ENCODE results near the gene CFAP221. TPM values are rescaled to one million over a fixed set of nuclear protein-coding genes. Genes with fewer than 3 reads are reported as not detected.

The CFAP221 gene
- total and polyA plus RNA-seq, 10 of the 15 experiments (the other 5 are each of a cell fraction or from before 2014, with no cell fraction given) = not detected

DNA sequence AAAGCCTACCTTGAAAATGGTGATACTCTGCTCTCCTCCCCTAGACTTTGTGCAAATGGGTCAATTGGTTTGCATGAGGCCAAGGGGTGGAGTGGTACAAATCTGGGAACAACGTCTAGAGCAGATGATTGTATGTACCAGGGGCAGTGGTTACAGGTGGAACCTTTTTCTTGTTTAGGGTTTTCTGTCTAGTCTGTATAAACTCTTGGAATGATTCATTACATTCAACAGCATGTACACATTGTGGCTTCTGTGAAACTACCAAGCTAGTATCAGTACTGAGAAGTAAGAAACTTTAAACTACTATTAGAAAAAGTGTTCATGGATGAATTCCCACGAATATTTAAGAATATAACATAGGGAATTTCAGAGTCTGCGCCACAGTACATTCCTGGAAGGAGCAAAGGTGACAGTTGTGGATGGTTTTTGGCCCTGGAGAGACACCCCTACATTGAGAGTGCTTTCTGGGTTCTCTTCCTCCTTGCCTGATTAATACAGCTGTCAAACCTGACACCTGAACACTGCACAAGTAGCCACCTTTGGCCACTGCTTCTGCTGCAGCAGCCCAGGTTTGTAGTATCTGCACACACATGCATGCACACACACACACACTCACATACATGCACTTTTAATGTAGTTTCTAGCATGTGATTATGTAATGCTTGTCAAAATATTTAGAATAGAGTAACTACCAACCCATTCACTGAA is 30.0 kb downstream of the CFAP221 start:
- FAIRE-seq = peak; percentile 41
- peaks cover 0 to 11% of the 10 kb centered on the region in 2 experiments; a peak in 2 of 4 replicates for H3K27me3 ChIP-seq (replicated peaks in 1 of 2; ENCODE audit: control insufficient read depth in 2 of 2, insufficient read depth in 2 of 2, low read length in 1 of 2)
- H3K27ac ChIP-seq (ENCODE audit: control insufficient read depth, insufficient read depth) = no peak overlapping the region
- CTCF ChIA-PET = interaction anchor here (0.5 to 1.7 kb wide), 2 partner anchors 9 to 56 kb away, joined by 3 to 4 read pairs; no protein-coding TSS in a partner anchor
- POLR2A ChIA-PET = no interaction called here
- peaks cover 4% of the 10 kb centered on the region for H3K4me1 ChIP-seq (ENCODE audit: control insufficient read depth, insufficient read depth, low read length)
- 2% methylated on average over 3 of the region's 3 CpGs for WGBS (ENCODE audit: insufficient coverage, insufficient replicate concordance, low lambda C conversion rate, missing lambda C conversion rate)
- H3K4me2 ChIP-seq (ENCODE audit: control insufficient read depth, insufficient read depth) = no peak overlapping the region
- SMC1A ChIA-PET (ENCODE audit: uncharacterized antibody, unreplicated experiment) = interaction anchor here (1.3 kb wide), 1 partner anchor 11 kb away, joined by 4 read pairs; no protein-coding TSS in a partner anchor
- no peak overlapping the region for H2AFZ ChIP-seq (ENCODE audit: control insufficient read depth, low read depth, low read length)
- in situ Hi-C loops (cut with MboI) = no loop called here
- RAD21 ChIA-PET (ENCODE audit: unreplicated experiment) = no interaction called here
- no peaks in the 10 kb centered on the region for H3K36me3 ChIP-seq (ENCODE audit: control insufficient read depth in 2 of 2, insufficient read depth in 2 of 2, low read length in 1 of 2)
- no peaks in the 10 kb centered on the region; the same call in 1 of the 3 replicates for H3K9me3 ChIP-seq (replicated peaks; ENCODE audit: control insufficient read depth, insufficient read depth, low read length)
- no peak overlapping the region for H3K4me3 ChIP-seq
- no TSS peak for BruUV-seq (replicated peaks)
- peak; percentile 98 for ATAC-seq
- peak; percentile 21 for DNase-seq (ENCODE audit: low read depth, low spot score)
- no peak overlapping the region for H3K9ac ChIP-seq (ENCODE audit: control insufficient read depth, insufficient read depth, low read length)
- no peaks in the 10 kb centered on the region; the same call in 1 of the 2 replicates for H4K20me1 ChIP-seq (ENCODE audit: control insufficient read depth, insufficient read depth)
- intact Hi-C loops (cut with micrococcal nuclease; ENCODE audit: unreplicated experiment) = no loop called here
- no peaks in the 10 kb centered on the region for H3K79me2 ChIP-seq (ENCODE audit: control insufficient read depth, insufficient read depth, low read length)
- peak; percentile 52 for TF ChIP-seq CREM (IDR thresholded peaks at IDR 0.05; ENCODE audit: low read depth)
- peak; percentile 51; the same call in 1 of the 2 replicates for TF ChIP-seq BCL11A (IDR thresholded peaks at IDR 0.05; ENCODE audit: low read depth, low read length)
- peak; percentile 59; the same call in 1 of the 2 replicates for TF ChIP-seq ZBED1 (IDR thresholded peaks at IDR 0.05; ENCODE audit: borderline replicate concordance)
- TF ChIP-seq, protein P1, sequence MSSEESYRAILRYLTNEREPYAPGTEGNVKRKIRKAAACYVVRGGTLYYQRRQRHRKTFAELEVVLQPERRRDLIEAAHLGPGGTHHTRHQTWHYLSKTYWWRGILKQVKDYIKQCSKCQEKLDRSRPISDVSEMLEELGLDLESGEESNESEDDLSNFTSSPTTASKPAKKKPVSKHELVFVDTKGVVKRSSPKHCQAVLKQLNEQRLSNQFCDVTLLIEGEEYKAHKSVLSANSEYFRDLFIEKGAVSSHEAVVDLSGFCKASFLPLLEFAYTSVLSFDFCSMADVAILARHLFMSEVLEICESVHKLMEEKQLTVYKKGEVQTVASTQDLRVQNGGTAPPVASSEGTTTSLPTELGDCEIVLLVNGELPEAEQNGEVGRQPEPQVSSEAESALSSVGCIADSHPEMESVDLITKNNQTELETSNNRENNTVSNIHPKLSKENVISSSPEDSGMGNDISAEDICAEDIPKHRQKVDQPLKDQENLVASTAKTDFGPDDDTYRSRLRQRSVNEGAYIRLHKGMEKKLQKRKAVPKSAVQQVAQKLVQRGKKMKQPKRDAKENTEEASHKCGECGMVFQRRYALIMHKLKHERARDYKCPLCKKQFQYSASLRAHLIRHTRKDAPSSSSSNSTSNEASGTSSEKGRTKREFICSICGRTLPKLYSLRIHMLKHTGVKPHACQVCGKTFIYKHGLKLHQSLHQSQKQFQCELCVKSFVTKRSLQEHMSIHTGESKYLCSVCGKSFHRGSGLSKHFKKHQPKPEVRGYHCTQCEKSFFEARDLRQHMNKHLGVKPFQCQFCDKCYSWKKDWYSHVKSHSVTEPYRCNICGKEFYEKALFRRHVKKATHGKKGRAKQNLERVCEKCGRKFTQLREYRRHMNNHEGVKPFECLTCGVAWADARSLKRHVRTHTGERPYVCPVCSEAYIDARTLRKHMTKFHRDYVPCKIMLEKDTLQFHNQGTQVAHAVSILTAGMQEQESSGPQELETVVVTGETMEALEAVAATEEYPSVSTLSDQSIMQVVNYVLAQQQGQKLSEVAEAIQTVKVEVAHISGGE (CRISPR knock-in tag; IDR thresholded peaks at IDR 0.05) = no peak
- TF ChIP-seq CBFB (IDR thresholded peaks at IDR 0.05; ENCODE audit: low read depth) = 0 out of 2 replicates have a peak, but pooled peaks have one; percentile 29
- TF ChIP-seq ZSCAN29 (IDR thresholded peaks at IDR 0.05) = no peak
- TF ChIP-seq CREB1 (IDR thresholded peaks at IDR 0.05; ENCODE audit: low read depth) = no peak
- TF ChIP-seq KAT2A (conservative IDR thresholded peaks at IDR 0.05; ENCODE audit: control insufficient read depth, low read depth, low read length) = no peak
- peak; percentile 79 for TF ChIP-seq JUNB (IDR thresholded peaks at IDR 0.05)
- TF ChIP-seq, protein P2, sequence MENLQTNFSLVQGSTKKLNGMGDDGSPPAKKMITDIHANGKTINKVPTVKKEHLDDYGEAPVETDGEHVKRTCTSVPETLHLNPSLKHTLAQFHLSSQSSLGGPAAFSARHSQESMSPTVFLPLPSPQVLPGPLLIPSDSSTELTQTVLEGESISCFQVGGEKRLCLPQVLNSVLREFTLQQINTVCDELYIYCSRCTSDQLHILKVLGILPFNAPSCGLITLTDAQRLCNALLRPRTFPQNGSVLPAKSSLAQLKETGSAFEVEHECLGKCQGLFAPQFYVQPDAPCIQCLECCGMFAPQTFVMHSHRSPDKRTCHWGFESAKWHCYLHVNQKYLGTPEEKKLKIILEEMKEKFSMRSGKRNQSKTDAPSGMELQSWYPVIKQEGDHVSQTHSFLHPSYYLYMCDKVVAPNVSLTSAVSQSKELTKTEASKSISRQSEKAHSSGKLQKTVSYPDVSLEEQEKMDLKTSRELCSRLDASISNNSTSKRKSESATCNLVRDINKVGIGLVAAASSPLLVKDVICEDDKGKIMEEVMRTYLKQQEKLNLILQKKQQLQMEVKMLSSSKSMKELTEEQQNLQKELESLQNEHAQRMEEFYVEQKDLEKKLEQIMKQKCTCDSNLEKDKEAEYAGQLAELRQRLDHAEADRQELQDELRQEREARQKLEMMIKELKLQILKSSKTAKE (IDR thresholded peaks at IDR 0.05; ENCODE audit: low read depth, poor library complexity, severe bottlenecking) = peak; percentile 94
- TF ChIP-seq RUNX3 (IDR thresholded peaks at IDR 0.05; ENCODE audit: low read length) = peak; percentile 90
- no peak for TF ChIP-seq RB1 (IDR thresholded peaks at IDR 0.05; ENCODE audit: borderline replicate concordance)
- TF ChIP-seq MTA3 (IDR thresholded peaks at IDR 0.05; ENCODE audit: borderline replicate concordance, low read length) = peak; percentile 59; the same call in 1 of the 2 replicates
- no peak for TF ChIP-seq MYB (IDR thresholded peaks at IDR 0.05; ENCODE audit: borderline replicate concordance, low read depth, low read length)
- no peak for TF ChIP-seq LARP7 (IDR thresholded peaks at IDR 0.05)
- no peak for TF ChIP-seq NR2F1 (conservative IDR thresholded peaks at IDR 0.05)
- 0 out of 2 replicates have a peak, but pooled peaks have one; percentile 27 for TF ChIP-seq DPF2 (IDR thresholded peaks at IDR 0.05)
- TF ChIP-seq TAF1 (IDR thresholded peaks at IDR 0.05; ENCODE audit: borderline replicate concordance, low read depth, low read length) = no peak
- TF ChIP-seq ZNF24 (IDR thresholded peaks at IDR 0.05) = no peak
- no peak for TF ChIP-seq MEF2A (IDR thresholded peaks at IDR 0.05; ENCODE audit: insufficient read depth, low read depth, low read length)
- TF ChIP-seq ZNF622 (IDR thresholded peaks at IDR 0.05) = no peak
- TF ChIP-seq IRF4 (IDR thresholded peaks at IDR 0.05; ENCODE audit: low read depth, low read length) = peak; percentile 77; the same call in 1 of the 2 replicates
